ENCODE results near the gene FLOT2. TPM values are rescaled to one million over a fixed set of nuclear protein-coding genes. Genes with fewer than 3 reads are reported as not detected.

Gene FLOT2
- total RNA-seq, 1 donor from 2014 or later, result 150 TPM

DNA sequence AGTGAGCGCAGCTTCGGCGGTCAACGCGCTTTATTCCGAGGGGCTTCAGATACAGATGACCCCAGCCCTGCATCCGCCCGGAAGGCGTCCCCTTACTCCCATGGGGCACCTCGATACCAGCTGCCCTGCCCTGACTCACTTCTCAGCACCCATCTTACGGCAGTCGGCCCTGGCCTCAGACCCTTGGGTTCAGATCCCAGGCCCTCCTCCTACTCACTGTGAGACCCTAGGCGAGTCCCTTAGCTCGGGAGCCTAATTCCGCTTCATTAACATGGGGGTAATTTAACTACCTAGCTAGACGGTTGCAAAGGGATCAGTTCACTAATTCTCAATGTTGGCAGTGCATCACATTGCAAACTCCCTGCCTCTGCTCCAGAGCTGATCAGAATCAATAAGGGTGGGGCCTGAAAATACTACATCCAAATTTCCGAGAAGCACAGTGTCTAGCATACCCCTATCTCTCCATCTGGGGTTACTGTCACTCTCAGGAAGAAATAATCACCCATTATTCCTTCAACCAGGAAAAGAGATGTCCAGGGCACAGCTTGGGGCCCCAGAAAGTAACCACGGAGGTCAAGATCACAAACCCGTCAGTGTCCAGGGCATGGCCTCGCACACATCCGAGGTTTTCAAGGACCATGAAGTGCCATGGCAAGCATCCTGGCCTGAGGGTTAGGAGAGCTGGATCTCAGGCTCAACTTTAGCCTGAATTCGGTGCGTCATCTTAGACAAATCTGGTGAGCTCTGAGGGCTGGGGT is 415 bp upstream of the FLOT2 start:
- intact Hi-C loops (cut with micrococcal nuclease), result loop anchor here (1.0 kb wide), 1 partner anchor 44 kb away; no protein-coding TSS in a partner anchor

- intact Hi-C loops (cut with micrococcal nuclease), result no loop called here
These were observed 1.0 kb downstream of the FLOT2 start for GRCh38 chr17:28896491-28896883.

DNA sequence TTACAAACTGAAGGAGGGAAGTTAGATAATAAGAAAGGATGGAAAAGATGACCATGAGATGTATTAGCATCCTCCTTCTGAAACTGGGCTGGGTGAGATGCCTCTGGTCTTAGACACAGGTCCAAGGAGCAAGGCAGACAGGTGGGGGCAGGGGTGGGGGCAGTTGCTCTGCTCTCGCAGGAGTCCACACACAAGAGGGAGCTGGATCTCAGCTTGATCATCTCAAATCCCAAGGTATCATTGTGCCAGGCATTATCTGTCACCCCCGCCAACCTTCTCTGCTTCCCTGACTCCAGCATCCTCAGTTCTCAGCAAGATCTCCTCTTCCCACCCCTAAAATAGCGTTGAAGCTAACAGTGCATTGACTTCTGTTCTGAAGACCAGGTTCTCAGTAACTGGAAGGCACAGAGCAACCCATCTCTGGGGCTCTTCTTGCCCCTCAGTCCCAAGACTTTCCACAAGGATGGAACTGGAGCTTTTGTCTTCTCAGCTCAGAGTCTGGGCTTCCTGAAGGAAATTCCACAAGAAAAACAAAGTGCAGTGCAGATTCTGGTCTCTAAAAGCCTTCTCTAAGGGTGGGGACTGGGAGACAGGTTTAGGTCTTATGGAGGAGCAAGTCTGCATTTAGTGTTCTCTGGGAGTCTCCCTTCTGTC is 1.6 kb downstream of the FLOT2 start:
- intact Hi-C loops (cut with micrococcal nuclease), result no loop called here

DNA sequence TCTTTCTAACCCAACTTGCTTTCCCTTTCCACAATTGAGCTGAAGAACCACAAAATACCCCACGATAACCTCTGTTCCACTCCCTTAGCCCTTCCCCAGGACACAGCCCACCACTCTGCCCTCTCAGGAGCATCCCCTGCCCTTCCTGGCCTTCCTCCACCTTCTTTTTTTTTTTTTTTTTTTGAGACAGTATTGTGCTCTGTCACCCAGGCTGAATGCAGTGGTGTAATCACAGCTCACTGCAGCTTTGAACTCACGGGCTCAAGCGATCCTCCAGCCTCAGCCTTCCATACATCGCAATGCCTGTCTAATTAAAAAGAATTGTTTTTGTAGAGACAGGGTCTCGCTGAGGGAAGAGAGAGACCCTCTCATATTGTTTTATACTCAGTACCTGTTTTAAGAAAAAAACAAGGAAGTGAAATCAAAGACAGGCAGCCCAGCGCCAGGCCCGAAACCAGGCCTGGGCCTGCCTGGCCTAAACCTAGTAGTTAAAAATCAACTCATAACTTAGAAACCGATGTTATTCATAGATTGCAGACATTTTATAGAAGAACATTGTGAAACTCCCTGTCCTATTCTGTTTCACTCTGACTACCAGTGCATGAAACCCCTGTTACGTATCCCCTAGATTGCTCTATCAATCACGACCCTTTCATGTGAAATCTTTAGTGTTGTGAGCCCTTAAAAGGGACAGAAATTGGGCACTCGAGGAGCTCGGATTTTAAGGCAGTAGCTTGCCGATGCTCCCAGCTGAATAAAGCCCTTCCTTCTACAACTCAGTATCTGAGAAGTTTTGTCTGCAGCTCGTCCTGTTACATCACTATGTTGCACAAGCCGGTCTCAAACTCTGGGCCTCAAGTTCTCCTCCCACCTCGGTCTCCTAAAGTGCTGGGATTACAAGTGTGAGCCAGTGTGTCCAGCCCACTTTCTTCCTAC is 4.0 kb downstream of the FLOT2 start:
- intact Hi-C loops (cut with micrococcal nuclease), result loop anchor here (1.0 to 5.0 kb wide), 4 partner anchors 9 to 231 kb away; partner anchors contain the start of genes SDF2 and SUPT6H

DNA sequence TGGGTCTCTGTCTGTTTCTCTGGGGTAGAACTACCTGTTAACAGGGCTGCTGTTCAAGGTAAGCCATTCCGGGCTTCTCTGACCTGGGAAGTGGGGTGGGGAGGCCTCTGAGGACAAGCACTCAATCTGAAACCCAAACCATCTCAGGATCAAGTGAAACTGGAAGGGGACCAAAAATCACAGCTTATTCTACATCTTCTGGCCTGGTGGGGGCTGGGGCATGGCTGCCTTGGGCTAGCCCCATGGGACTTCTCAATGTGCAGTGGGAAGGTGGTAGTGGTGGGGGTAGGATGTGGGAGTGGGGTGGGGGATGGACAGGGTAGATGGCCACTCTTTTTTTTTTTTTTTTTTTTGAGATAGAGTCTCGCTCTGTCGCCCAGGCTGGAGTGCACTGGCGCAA is 5.5 kb downstream of the FLOT2 start:
- intact Hi-C loops (cut with micrococcal nuclease), result loop anchor here (2.0 to 5.0 kb wide), 2 partner anchors 21 to 230 kb away; partner anchors contain the start of genes SDF2 and SUPT6H

DNA sequence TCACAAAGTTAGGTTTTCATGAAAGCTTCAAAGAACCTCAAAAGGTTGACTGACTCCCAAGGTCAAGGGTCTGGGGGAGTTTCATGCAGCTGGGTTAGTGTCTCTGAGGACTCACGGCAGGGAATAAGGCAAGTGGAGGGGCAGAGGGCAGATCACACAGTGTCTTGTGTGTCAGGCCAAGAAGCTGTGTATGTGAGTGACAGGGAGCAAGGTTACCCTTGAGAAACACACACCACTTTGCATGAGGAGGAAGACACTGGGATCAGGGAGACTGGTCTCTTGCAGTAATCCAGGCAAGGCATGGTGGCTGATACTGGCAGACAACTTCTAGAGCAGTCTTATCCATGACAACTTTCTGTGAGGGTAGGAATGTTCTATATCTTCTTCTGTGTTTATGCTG is 6.3 kb downstream of the FLOT2 start:
- intact Hi-C loops (cut with micrococcal nuclease), result loop anchor here (5.0 kb wide), 1 partner anchor 229 kb away; the partner anchor contains the start of genes SDF2 and SUPT6H

DNA sequence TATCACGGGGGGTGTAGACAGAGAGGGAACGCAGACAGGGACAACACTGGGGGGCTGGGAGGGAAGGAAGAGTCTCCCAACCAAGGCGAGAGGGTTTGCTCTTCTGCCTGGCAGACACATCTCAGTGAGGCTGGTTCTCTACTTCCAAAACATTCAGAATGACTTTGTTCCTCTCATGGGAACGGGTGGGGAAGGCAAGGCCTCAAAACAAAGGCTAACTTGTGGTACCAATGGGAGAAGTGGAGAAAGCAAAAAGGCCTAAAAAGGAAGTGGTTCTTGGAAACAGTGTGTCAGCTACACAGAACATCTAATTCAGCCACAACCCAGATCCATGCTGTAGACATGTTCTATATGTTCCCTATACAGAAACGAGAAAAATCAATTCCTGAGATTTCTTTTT is 7.5 kb downstream of the FLOT2 start:
- intact Hi-C loops (cut with micrococcal nuclease), result loop anchor here (5.0 kb wide), 1 partner anchor 228 kb away; the partner anchor contains the start of genes SDF2 and SUPT6H

DNA sequence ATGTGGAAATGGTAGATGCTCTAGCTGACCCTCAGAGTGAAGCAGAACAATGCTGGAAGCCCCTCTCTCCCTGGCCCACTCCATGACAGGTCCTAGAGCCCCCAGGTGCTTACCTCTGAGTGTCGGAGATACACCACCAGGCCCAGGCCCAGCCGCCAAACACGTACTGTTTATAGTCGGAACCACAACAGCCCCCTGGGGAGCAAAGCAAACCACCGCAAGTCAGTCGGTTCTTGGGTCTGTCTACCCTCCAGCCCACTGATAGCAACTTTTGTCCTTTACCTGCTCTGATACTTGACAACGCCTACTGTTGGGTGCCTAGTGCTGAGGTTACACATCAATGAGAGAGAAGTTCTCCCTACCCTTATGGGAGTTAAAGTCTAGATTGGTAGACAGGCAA is 8.7 kb downstream of the FLOT2 start:
- intact Hi-C loops (cut with micrococcal nuclease), result no loop called here

GRCh38 chr17:28887871-28888471 is 9.6 kb downstream of the FLOT2 start:
- intact Hi-C loops (cut with micrococcal nuclease), result no loop called here

- intact Hi-C loops (cut with micrococcal nuclease), result no loop called here
These were observed 11.6 kb downstream of the FLOT2 start for GRCh38 chr17:28885951-28886350.

GRCh38 chr17:28885363-28885762 is 12.2 kb downstream of the FLOT2 start:
- intact Hi-C loops (cut with micrococcal nuclease), result no loop called here

- intact Hi-C loops (cut with micrococcal nuclease), result no loop called here
These were observed 13.4 kb downstream of the FLOT2 start for GRCh38 chr17:28883967-28884702.

DNA sequence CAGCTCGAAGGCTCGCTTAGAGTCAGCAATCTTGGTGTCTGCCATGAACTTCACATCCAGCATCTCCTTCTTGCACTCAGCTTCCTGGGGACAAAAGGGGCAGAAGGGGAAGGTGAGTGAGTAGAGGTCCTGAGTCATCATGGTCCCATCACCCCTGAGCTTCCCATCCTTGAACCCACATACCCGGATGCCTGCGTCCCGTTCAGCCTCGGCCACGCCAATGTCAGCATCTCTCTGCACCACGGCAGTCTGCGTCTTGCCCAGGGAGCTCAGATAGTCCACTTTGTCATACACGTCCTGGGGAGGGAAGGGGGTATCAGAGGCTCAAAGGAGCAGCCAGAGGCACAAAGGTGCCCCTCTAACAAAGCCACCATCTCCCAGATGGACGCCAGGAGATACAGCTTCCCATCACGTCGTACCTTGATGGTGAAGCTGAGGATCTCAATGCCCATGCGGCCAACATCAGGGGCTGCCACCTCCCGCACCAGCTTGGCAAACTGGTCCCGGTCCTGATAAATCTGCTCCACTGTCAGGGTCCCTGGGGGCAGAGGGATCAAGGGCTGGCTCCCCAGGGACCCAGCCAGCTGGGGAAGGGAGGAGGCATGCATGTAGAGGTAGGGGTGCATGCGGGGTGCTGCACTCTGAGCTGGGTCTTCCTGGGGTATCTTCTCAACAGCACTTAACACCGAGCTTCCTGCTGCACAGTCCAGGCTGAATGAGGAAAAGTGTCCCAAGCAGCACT is 15.2 kb downstream of the FLOT2 start:
- intact Hi-C loops (cut with micrococcal nuclease), result no loop called here

DNA sequence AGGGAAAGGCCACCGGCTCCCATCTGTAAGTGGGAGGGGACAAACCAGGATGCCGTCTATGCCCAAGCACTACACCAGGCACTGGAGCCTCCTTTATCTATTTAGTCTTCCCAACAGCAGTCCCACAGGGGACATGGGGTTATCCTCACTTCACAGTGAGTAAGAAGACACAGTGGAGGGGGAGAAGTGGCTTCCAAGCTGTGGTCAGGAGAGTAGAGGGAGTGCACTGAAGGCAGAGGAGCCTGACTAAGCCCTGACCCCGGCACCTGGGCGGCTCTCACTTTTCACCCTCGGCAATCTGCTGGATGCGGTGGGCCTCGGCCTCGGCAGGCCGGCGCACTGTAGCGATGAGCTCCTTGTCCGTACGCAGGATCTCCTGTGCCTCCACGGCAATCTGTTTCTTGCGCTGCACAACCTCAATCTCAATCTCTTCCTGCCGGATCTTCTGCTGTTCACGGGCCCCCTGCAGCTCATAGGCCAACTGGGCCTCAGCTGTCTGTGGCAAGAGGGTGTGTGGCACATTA is 15.9 kb downstream of the FLOT2 start:
- intact Hi-C loops (cut with micrococcal nuclease), result no loop called here

DNA sequence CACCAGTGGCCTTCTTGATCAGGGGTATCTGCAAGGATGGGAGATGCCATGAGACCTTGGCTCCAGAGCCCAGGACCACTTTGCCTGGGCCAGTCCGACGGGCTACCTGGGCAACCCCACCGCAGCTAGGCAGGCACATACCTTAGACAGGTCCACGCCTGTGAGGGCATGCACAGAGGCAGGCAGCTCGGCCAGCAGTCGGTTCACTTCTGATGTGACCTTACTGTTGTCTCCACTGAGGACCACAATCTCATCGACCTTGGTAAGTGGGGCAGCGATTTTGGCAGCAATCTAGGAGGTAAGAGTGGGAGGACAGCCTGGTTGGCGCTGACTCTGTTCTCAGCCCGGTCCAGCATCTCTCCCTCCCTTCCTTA is 17.0 kb downstream of the FLOT2 start:
- intact Hi-C loops (cut with micrococcal nuclease), result no loop called here

DNA sequence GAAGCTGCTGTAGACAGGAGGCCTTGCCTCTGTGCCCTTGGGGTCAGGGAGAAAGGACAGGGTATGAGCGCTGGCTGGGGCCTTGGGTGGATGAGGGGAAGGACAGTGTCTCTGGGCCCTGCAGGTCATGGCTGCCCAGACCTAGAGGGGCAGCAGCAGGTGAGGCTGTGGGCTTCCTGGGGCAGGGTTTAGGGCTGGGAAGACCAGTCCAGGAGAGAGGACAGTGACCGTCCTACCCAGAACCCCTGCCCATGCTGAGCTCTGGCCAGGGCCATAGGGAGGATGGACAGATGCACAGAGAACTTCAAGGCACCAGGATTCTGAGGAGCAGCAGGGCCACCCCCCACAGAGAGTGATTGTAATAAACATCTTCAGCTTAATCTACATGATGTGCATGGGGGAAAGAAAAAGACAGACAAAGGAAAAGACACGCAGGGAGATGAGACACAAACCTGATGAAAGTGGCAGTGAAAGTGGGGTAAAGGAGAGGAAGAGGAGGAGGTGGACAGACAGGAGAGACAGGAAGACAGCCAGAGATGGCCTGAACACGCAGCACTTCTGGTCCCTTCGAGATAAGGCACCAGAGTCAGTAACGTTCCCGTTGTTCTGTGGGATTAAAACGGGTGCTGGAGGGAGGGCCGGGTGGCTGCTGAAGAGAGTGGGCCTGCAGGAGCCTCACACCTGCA is 17.5 kb downstream of the FLOT2 start:
- intact Hi-C loops (cut with micrococcal nuclease), result loop anchor here (2.0 kb wide), 1 partner anchor 31 kb away; no protein-coding TSS in a partner anchor

- intact Hi-C loops (cut with micrococcal nuclease), result loop anchor here (2.0 kb wide), 1 partner anchor 30 kb away; no protein-coding TSS in a partner anchor
These were observed 18.6 kb downstream of the FLOT2 start for GRCh38 chr17:28878981-28879380.

GRCh38 chr17:28878158-28878910 is 19.2 kb downstream of the FLOT2 start:
- intact Hi-C loops (cut with micrococcal nuclease), result loop anchor here (2.0 kb wide), 1 partner anchor 30 kb away; no protein-coding TSS in a partner anchor
